Endothelial cell of umbilical vein (primary cell): ENCODE measurements around the gene RIOX2. TPM values are rescaled to one million over a fixed set of nuclear protein-coding genes. Genes with fewer than 3 reads are reported as not detected.

ENCODE experiments used
- BruUV-seq: library from RNA; stranded (reverse); fragments of 400-500 nt; replicated peaks from 2 replicates; lab custom pipeline; 2021; lab: Mats Ljungman, UMichigan
- CTCF ChIA-PET: fragments of 300-600, 350-600 bp; sonication (Branson Sonifier 250); formaldehyde crosslinking; loops from one replicate; lab custom pipeline; 2021; ENCODE audit warnings: antibody characterized with exemption, inconsistent platforms; lab: Charles Lee
- POLR2A ChIA-PET: fragments of 300-600, 350-600 bp; sonication (Branson Sonifier 250); formaldehyde crosslinking; loops from one replicate; lab custom pipeline; 2021; ENCODE audit warnings: antibody characterized with exemption, inconsistent platforms; lab: Charles Lee
- DNase-seq: peaks from one replicate; pipeline ENCODE4 v3.0.0-alpha.2; 2011; ENCODE audit warnings: low read depth, low spot score
- FAIRE-seq: peaks from 2 replicates; lab custom pipeline; 2011; peaks lifted over from hg19 to GRCh38; lab: Jason Lieb, UNC
- H2AFZ ChIP-seq: 2 replicates; pipeline ENCODE4 v1.6.0; 2012; ENCODE audit warnings: low read depth, low read length, control low read depth, inconsistent platforms
- H3K27ac ChIP-seq: 2 replicates; pipeline ENCODE4 v1.5.1; 2011; ENCODE audit warnings: low read depth, mild to moderate bottlenecking, control low read depth, low read length, moderate library complexity; ENCODE audit not compliant: insufficient read depth
- H3K27me3 ChIP-seq, 2 experiments: 2 replicates each; pipeline versions ENCODE4 v1.6.0 to v1.6.1; 2011; ENCODE audit warnings: low read length in 2 of 2, mixed read lengths in 1 of 2; ENCODE audit not compliant: control insufficient read depth in 2 of 2, insufficient read depth in 2 of 2
- H3K36me3 ChIP-seq, 2 experiments: 2 replicates in 1 of 2; 3 replicates in 1 of 2; pipeline ENCODE4 v1.5.1; 2011; ENCODE audit warnings: low read length in 2 of 2, mild to moderate bottlenecking in 1 of 2, moderate library complexity in 1 of 2; ENCODE audit not compliant: control insufficient read depth in 2 of 2, insufficient read depth in 2 of 2; ENCODE audit errors: extremely low read depth in 1 of 2
- H3K4me1 ChIP-seq: 3 replicates; pipeline ENCODE4 v1.5.1; 2011; ENCODE audit warnings: mild to moderate bottlenecking, low read length; ENCODE audit not compliant: control insufficient read depth, insufficient read depth; ENCODE audit errors: extremely low read depth
- H3K4me2 ChIP-seq: 2 replicates; pipeline ENCODE4 v1.6.1; 2011; ENCODE audit warnings: low read length, control low read depth, mixed read lengths; ENCODE audit not compliant: insufficient read depth
- H3K4me3 ChIP-seq, 3 experiments: fragments of 200-600 bp in 1 of 3; sonication (generic), shearing (Covaris generic) in 1 of 3; replicated peaks in 1 of 3; 2 replicates each; pipeline ENCODE4 v1.5.1; 2011 to 2016; ENCODE audit warnings: control low read depth in 3 of 3, low read length in 3 of 3, mild to moderate bottlenecking in 2 of 3, inconsistent platforms in 1 of 3, low read depth in 1 of 3, moderate library complexity in 1 of 3; ENCODE audit not compliant: insufficient read depth in 1 of 3
- H3K79me2 ChIP-seq: 2 replicates; pipeline ENCODE4 v1.6.0; 2012; ENCODE audit warnings: low read length, inconsistent platforms; ENCODE audit not compliant: control insufficient read depth, insufficient read depth
- H3K9ac ChIP-seq: replicated peaks from 2 replicates; pipeline ENCODE3; 2011; ENCODE audit warnings: low read length, control low read depth; ENCODE audit not compliant: insufficient read depth; ENCODE audit errors: extremely low read depth
- H3K9me1 ChIP-seq: replicated peaks from 3 replicates; pipeline ENCODE4 v1.6.0; 2011; ENCODE audit warnings: mild to moderate bottlenecking, low read length; ENCODE audit not compliant: control insufficient read depth, insufficient read depth; ENCODE audit errors: extremely low read depth
- H3K9me3 ChIP-seq: replicated peaks from 2 replicates; pipeline ENCODE4 v1.5.1; 2012; ENCODE audit warnings: low read length, inconsistent platforms; ENCODE audit not compliant: control insufficient read depth, insufficient read depth
- H4K20me1 ChIP-seq: replicated peaks from 2 replicates; pipeline ENCODE3; 2011; ENCODE audit warnings: mild to moderate bottlenecking, low read length; ENCODE audit not compliant: control insufficient read depth, insufficient read depth; ENCODE audit errors: extremely low read depth
- EZH2 ChIP-seq: IDR thresholded peaks from 2 replicates; pipeline ENCODE4 v1.6.1; 2012; ENCODE audit warnings: borderline replicate concordance, low read depth, mild to moderate bottlenecking, moderate library complexity, low read length, inconsistent platforms; ENCODE audit not compliant: severe bottlenecking
- FOS ChIP-seq: IDR thresholded peaks from 2 replicates; pipeline ENCODE4 v1.6.1; 2011; ENCODE audit warnings: mild to moderate bottlenecking, low read length, moderate library complexity, borderline replicate concordance; ENCODE audit not compliant: insufficient read depth
- GATA2 ChIP-seq: IDR thresholded peaks from 2 replicates; pipeline ENCODE4 v1.7.0; 2011; ENCODE audit warnings: low read depth, mild to moderate bottlenecking, moderate library complexity, mixed read lengths, low read length; ENCODE audit not compliant: insufficient read length, insufficient read depth
- JUN ChIP-seq: IDR thresholded peaks from 2 replicates; pipeline ENCODE4 v1.6.1; 2011; ENCODE audit warnings: borderline replicate concordance, low read depth; ENCODE audit not compliant: insufficient read length, insufficient read depth
- MYC ChIP-seq: IDR thresholded peaks from one replicate; pipeline ENCODE4 v1.6.1; 2011; ENCODE audit warnings: mild to moderate bottlenecking, low read depth, low read length
- POLR2A ChIP-seq: IDR thresholded peaks from 2 replicates; pipeline ENCODE4 v1.6.1; 2012; ENCODE audit warnings: low read depth, mild to moderate bottlenecking, control low read depth, low read length
- POLR2AphosphoS5 ChIP-seq: IDR thresholded peaks from 2 replicates; pipeline ENCODE4 v1.6.1; 2012; ENCODE audit warnings: low read depth, mild to moderate bottlenecking, control low read depth, low read length, moderate library complexity; ENCODE audit not compliant: insufficient read depth
- dilution Hi-C: fragments of 300-500 bp; cut with MboI; formaldehyde crosslinking; loops from one replicate; pipeline ENCODE4 v1.15.0; 2019; ENCODE audit warnings: low sequenced_read_pairs; ENCODE audit not compliant: extremely low pct_ligation_motif_present
- intact Hi-C: fragments of 100-400 bp; cut with micrococcal nuclease; formaldehyde crosslinking; loops from one replicate; pipeline ENCODE4 v1.10.0; 2022
- polyA plus RNA-seq, 4 experiments: library from polyadenylated mRNA; depleted of rRNA in 3 of 4; stranded (reverse) in 3 of 4; unstranded in 1 of 4; fragments of >200 nt; gene quantifications; 2 replicates each; pipeline versions ENCODE4 v1.2.1 to v1.2.3, GENCODE V29; 2011 to 2012; ENCODE audit warnings: missing spikeins in 1 of 4
- total RNA-seq: library from RNA; stranded (reverse); gene quantifications from 2 replicates; pipeline ENCODE4 v1.2.3, GENCODE V29; 2021
- TF ChIP-seq, protein P1 (sequence below): IDR thresholded peaks from 2 replicates; pipeline ENCODE4 v1.6.1; 2011; ENCODE audit not compliant: insufficient read depth, insufficient read length
- TF ChIP-seq, protein P2 (sequence below), 2 donors: IDR thresholded peaks; 1 replicate in 1 of 2; 2 replicates in 1 of 2; pipeline ENCODE4 v1.5.1; 2011; ENCODE audit warnings: low read length in 2 of 2, mild to moderate bottlenecking in 2 of 2, moderate library complexity in 2 of 2, control low read depth in 1 of 2, inconsistent platforms in 1 of 2, low read depth in 1 of 2; ENCODE audit not compliant: insufficient read depth in 1 of 2; ENCODE audit errors: extremely low read depth in 1 of 2

The RIOX2 gene
- total and polyA plus RNA-seq, 2 donors (not counting 3 experiments of a cell fraction or from before 2014, with no cell fraction given): 14.5 to 30.5 TPM

DNA sequence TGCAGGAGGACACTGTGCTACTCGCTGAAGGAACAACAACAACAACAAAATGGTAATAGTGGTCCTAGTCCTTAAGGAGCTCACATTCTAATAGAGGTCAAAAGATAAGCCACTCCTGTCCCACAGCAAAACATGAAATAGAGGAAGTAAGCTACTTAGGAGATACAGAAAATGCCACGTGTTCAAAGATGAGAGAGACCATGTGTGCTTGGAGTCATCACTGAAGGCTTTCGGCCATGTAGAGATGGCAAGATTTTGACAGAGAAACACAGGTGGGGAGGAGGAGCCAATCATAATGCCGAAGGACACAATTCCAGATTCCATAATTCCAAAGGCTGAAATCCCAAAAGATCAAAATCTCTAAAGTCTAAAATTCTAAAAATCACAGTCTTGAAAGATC, 24.8 kb upstream of the RIOX2 start:
- POLR2A ChIA-PET: no interaction called here
- no peak overlapping the region for H3K9ac ChIP-seq
- H3K9me3 ChIP-seq: no peaks in the 10 kb centered on the region
- H3K4me3 ChIP-seq: no peak overlapping the region
- H3K4me1 ChIP-seq: no peaks in the 10 kb centered on the region
- peaks cover 9 to 11% of the 10 kb centered on the region in 2 experiments for H3K27me3 ChIP-seq
- no peak overlapping the region for H2AFZ ChIP-seq
- H3K79me2 ChIP-seq: no peaks in the 10 kb centered on the region
- H4K20me1 ChIP-seq: no peaks in the 10 kb centered on the region
- no peak overlapping the region for H3K27ac ChIP-seq
- no peak for TF ChIP-seq POLR2AphosphoS5
- TF ChIP-seq JUN: no peak
- TF ChIP-seq EZH2: no peak
- TF ChIP-seq POLR2A: no peak
- no peak for TF ChIP-seq FOS
- TF ChIP-seq, protein P1, sequence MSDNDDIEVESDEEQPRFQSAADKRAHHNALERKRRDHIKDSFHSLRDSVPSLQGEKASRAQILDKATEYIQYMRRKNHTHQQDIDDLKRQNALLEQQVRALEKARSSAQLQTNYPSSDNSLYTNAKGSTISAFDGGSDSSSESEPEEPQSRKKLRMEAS: no peak
- TF ChIP-seq, protein P2, sequence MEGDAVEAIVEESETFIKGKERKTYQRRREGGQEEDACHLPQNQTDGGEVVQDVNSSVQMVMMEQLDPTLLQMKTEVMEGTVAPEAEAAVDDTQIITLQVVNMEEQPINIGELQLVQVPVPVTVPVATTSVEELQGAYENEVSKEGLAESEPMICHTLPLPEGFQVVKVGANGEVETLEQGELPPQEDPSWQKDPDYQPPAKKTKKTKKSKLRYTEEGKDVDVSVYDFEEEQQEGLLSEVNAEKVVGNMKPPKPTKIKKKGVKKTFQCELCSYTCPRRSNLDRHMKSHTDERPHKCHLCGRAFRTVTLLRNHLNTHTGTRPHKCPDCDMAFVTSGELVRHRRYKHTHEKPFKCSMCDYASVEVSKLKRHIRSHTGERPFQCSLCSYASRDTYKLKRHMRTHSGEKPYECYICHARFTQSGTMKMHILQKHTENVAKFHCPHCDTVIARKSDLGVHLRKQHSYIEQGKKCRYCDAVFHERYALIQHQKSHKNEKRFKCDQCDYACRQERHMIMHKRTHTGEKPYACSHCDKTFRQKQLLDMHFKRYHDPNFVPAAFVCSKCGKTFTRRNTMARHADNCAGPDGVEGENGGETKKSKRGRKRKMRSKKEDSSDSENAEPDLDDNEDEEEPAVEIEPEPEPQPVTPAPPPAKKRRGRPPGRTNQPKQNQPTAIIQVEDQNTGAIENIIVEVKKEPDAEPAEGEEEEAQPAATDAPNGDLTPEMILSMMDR (IDR thresholded peaks at IDR 0.05; ENCODE audit: extremely low read depth in 1 of 2, insufficient read depth in 1 of 2, low read depth in 1 of 2, low read length in 2 of 2): no peak
- TF ChIP-seq GATA2: no peak
- TF ChIP-seq MYC: no peak
- H3K9me1 ChIP-seq: no peaks in the 10 kb centered on the region
- no peak for DNase-seq
- no peaks in the 10 kb centered on the region for H3K36me3 ChIP-seq
- FAIRE-seq: no peak
- dilution Hi-C loops (no loop called here), intact Hi-C loops (no loop called here)
- CTCF ChIA-PET: interaction anchor here (0.8 to 1.4 kb wide), 2 partner anchors 16 to 26 kb away, joined by 3 read pairs; no protein-coding TSS in a partner anchor
- no peak overlapping the region for H3K4me2 ChIP-seq
- no TSS peak for BruUV-seq
